HG03342 (cell line): ENCODE data around the gene STAC2.

Experiments
- ATAC-seq: cut with Tn5 transposase; IDR thresholded peaks from one replicate; pipeline ENCODE4 v1.9.1; 2021; ENCODE audit warnings: mild to moderate bottlenecking, moderate library complexity; ENCODE audit not compliant: unreplicated experiment

Gene STAC2

GRCh38 chr17:39165841-39166349 lies 59.9 kb downstream of the STAC2 start, which contains the start of gene ARL5C:
TSS of gene ARL5C (minus strand) at chr17:39166161. CDS start at chr17:39165760, 401 bp downstream.
- no peak for ATAC-seq

GRCh38 chr17:39165178-39165840 lies 60.4 kb downstream of the STAC2 start:
- no peak for ATAC-seq

GRCh38 chr17:39164675-39165143 lies 61.0 kb downstream of the STAC2 start:
- ATAC-seq, result peak; percentile 65

- ATAC-seq, result no peak
These were observed 63.8 kb downstream of the STAC2 start for GRCh38 chr17:39161962-39162361.
